ENCODE results near the gene MYL12B. TPM values are rescaled to one million over a fixed set of nuclear protein-coding genes. Genes with fewer than 3 reads are reported as not detected.
A peak's percentile ranks its signal among the peaks of the same experiment; 100 is the strongest.
"Not testable (repeated sequence)": the region's sequence is repeated elsewhere in the genome, so short reads cannot be mapped to it uniquely, and the experiment has no call there.

MYL12B gene
- total RNA-seq, 1 donor from 2014 or later = 275 TPM

- intact Hi-C loops (cut with DNase I) = loop anchor here (5.0 to 10.0 kb wide), 2 partner anchors 323 to 386 kb away; no protein-coding TSS in a partner anchor
- ATAC-seq = peak; percentile 92
Observed at GRCh38 chr18:3281456-3282400, 19.8 kb downstream of the MYL12B start.

GRCh38 chr18:3283253-3283863, 21.4 kb downstream of the MYL12B start:
- intact Hi-C loops (cut with DNase I) = loop anchor here (5.0 to 10.0 kb wide), 2 partner anchors 321 to 384 kb away; no protein-coding TSS in a partner anchor
- ATAC-seq (no peak), DNase-seq (ENCODE audit: low spot score) (no peak)

More at GRCh38 chr18:3281456-3282400, 19.8 kb downstream of the MYL12B start:
- no peak for DNase-seq (ENCODE audit: low spot score)

GRCh38 chr18:3283908-3284307, 22.0 kb downstream of the MYL12B start:
- DNase-seq (ENCODE audit: low spot score) = no peak
- intact Hi-C loops (cut with DNase I) = loop anchor here (5.0 to 10.0 kb wide), 2 partner anchors 321 to 383 kb away; no protein-coding TSS in a partner anchor
- no peak for ATAC-seq

- intact Hi-C loops (cut with DNase I) = loop anchor here (5.0 to 10.0 kb wide), 2 partner anchors 320 to 383 kb away; no protein-coding TSS in a partner anchor
- no peak for DNase-seq (ENCODE audit: low spot score)
- ATAC-seq = no peak
Observed at GRCh38 chr18:3284501-3284900, 22.6 kb downstream of the MYL12B start.

GRCh38 chr18:3286159-3286558, 24.2 kb downstream of the MYL12B start:
- ATAC-seq (no peak), DNase-seq (ENCODE audit: low spot score) (no peak)
- intact Hi-C loops (cut with DNase I) = loop anchor here (10.0 kb wide), 1 partner anchor 319 kb away; no protein-coding TSS in a partner anchor

GRCh38 chr18:3293196-3293951, 31.4 kb downstream of the MYL12B start:
- no peak for ATAC-seq
- intact Hi-C loops (cut with DNase I) = no loop called here
- DNase-seq (ENCODE audit: low spot score) = no peak

- intact Hi-C loops (cut with DNase I) = no loop called here
- ATAC-seq (no peak), DNase-seq (ENCODE audit: low spot score) (no peak)
Observed at GRCh38 chr18:3294435-3295080, 32.6 kb downstream of the MYL12B start.

- peak; percentile 86 for DNase-seq (ENCODE audit: low spot score)
Observed at GRCh38 chr18:3297025-3297984, 35.4 kb downstream of the MYL12B start.

GRCh38 chr18:3304832-3305231, 42.9 kb downstream of the MYL12B start:
- intact Hi-C loops (cut with DNase I) = no loop called here
- ATAC-seq = no peak
- DNase-seq (ENCODE audit: low spot score) = no peak

More at GRCh38 chr18:3297025-3297984, 35.4 kb downstream of the MYL12B start:
- intact Hi-C loops (cut with DNase I) = no loop called here
- peak; percentile 86 for ATAC-seq

- intact Hi-C loops (cut with DNase I) = no loop called here
- ATAC-seq (peak; percentile 34), DNase-seq (ENCODE audit: low spot score) (no peak)
Observed at GRCh38 chr18:3305354-3305762, 43.4 kb downstream of the MYL12B start.

GRCh38 chr18:3305933-3306332, 44.0 kb downstream of the MYL12B start:
- intact Hi-C loops (cut with DNase I) = no loop called here
- no peak for DNase-seq (ENCODE audit: low spot score)
- ATAC-seq = peak; percentile 65

- intact Hi-C loops (cut with DNase I) = no loop called here
- ATAC-seq (no peak), DNase-seq (ENCODE audit: low spot score) (no peak)
Observed at GRCh38 chr18:3306391-3306790, 44.5 kb downstream of the MYL12B start.

- ATAC-seq = no peak
- intact Hi-C loops (cut with DNase I) = no loop called here
- DNase-seq (ENCODE audit: low spot score) = no peak
Observed at GRCh38 chr18:3313685-3314084, 51.8 kb downstream of the MYL12B start.

GRCh38 chr18:3315344-3315743, 53.4 kb downstream of the MYL12B start:
- ATAC-seq; intact Hi-C loops (cut with DNase I): not testable (repeated sequence)

GRCh38 chr18:3319399-3319798, 57.5 kb downstream of the MYL12B start:
- intact Hi-C loops (cut with DNase I) = no loop called here
- DNase-seq (ENCODE audit: low spot score) = no peak
- no peak for ATAC-seq

More at GRCh38 chr18:3315344-3315743, 53.4 kb downstream of the MYL12B start:
- DNase-seq (ENCODE audit: low spot score) = not testable (repeated sequence)

GRCh38 chr18:3319894-3320454, 58.0 kb downstream of the MYL12B start:
- intact Hi-C loops (cut with DNase I) = no loop called here
- no peak for ATAC-seq
- DNase-seq (ENCODE audit: low spot score) = no peak

- ATAC-seq = no peak
- intact Hi-C loops (cut with DNase I) = no loop called here
- no peak for DNase-seq (ENCODE audit: low spot score)
Observed at GRCh38 chr18:3321133-3321812, 59.3 kb downstream of the MYL12B start.

Data from sciatic nerve (tissue), 2 donors.